Upper lobe of left lung (tissue), 4 donors: ENCODE data around the gene EXOC2.

Experiments
- CTCF ChIP-seq, 6 experiments: fragments of 450-650 bp in 4 of 6; fragments of 200-600 bp in 2 of 6; sonication (generic) in 2 of 6; IDR thresholded peaks; one replicate each; pipeline ENCODE4 v1.5.1; 2016 to 2019; ENCODE audit warnings: antibody characterized with exemption in 6 of 6
- EP300 ChIP-seq, 4 donors: sonication (generic); formaldehyde crosslinking; IDR thresholded peaks; one replicate each; pipeline ENCODE4 v1.5.1; 2017; ENCODE audit warnings: antibody characterized with exemption in 4 of 4, control low read depth in 2 of 4
- POLR2A ChIP-seq, 4 donors: fragments of 450-650 bp; IDR thresholded peaks; one replicate each; pipeline ENCODE4 v1.5.1; 2016 to 2017; ENCODE audit warnings: antibody characterized with exemption in 4 of 4, mild to moderate bottlenecking in 2 of 4
- POLR2AphosphoS5 ChIP-seq, 2 donors: sonication (generic); formaldehyde crosslinking; IDR thresholded peaks; one replicate each; pipeline ENCODE4 v1.5.1; 2017; ENCODE audit warnings: antibody characterized with exemption in 2 of 2

GRCh38 chr6:683742-684440 is 9.0 kb downstream of the EXOC2 start:
- TF ChIP-seq CTCF (IDR thresholded peaks at IDR 0.05) (no peak), EP300 (IDR thresholded peaks at IDR 0.05) (no peak), POLR2A (IDR thresholded peaks at IDR 0.05) (no peak), POLR2AphosphoS5 (IDR thresholded peaks at IDR 0.05) (peak in 1 of 2 donors; percentile 18)
